Upper lobe of left lung (tissue), 4 donors: ENCODE data around the gene MT1M.

Experiments used
- CTCF ChIP-seq, 6 experiments: fragments of 450-650 bp in 4 of 6; fragments of 200-600 bp in 2 of 6; sonication (generic) in 2 of 6; IDR thresholded peaks; one replicate each; pipeline ENCODE4 v1.5.1; 2016 to 2019; ENCODE audit warnings: antibody characterized with exemption in 6 of 6
- POLR2A ChIP-seq, 4 donors: fragments of 450-650 bp; IDR thresholded peaks; one replicate each; pipeline ENCODE4 v1.5.1; 2016 to 2017; ENCODE audit warnings: antibody characterized with exemption in 4 of 4, mild to moderate bottlenecking in 2 of 4
- POLR2AphosphoS5 ChIP-seq, 2 donors: sonication (generic); formaldehyde crosslinking; IDR thresholded peaks; one replicate each; pipeline ENCODE4 v1.5.1; 2017; ENCODE audit warnings: antibody characterized with exemption in 2 of 2

GRCh38 chr16:56682703-56683397 is 50.4 kb downstream of the MT1M start:
- no peak for TF ChIP-seq POLR2AphosphoS5 (IDR thresholded peaks at IDR 0.05)
- no peak for TF ChIP-seq CTCF (IDR thresholded peaks at IDR 0.05)
- TF ChIP-seq POLR2A (IDR thresholded peaks at IDR 0.05), result no peak
